ENCODE measurements around the gene GALNT2. TPM values are rescaled to one million over a fixed set of nuclear protein-coding genes. Genes with fewer than 3 reads are reported as not detected.

GALNT2 gene
- total and polyA plus RNA-seq, 2 experiments from 2014 or later: 17.8 to 48.3 TPM

GRCh38 chr1:230070321-230071208 is 3.5 kb downstream of the GALNT2 start:
- Histone ChIP-seq H3K79me2 (replicated peaks; ENCODE audit: insufficient read depth) (peaks cover 76% of the 10 kb centered on the region), H3K27ac (ENCODE audit: low read depth) (no peak overlapping the region), H3K4me1 (ENCODE audit: insufficient read depth) (peaks cover 22% of the 10 kb centered on the region), H4K20me1 (replicated peaks; ENCODE audit: insufficient read depth) (peaks cover 21% of the 10 kb centered on the region), H3K36me3 (ENCODE audit: insufficient read depth) (no peaks in the 10 kb centered on the region), H3F3A (replicated peaks; ENCODE audit: low read depth) (no peaks in the 10 kb centered on the region), H3K9me2 (ENCODE audit: insufficient read depth) (no peaks in the 10 kb centered on the region), H3K4me2 (no peak overlapping the region), H3K4me3 (no peak overlapping the region), H2AFZ (no peak overlapping the region), H3K27me3 (ENCODE audit: insufficient read depth) (peaks cover 18% of the 10 kb centered on the region)
- no peaks in the 10 kb centered on the region; the same call in 2 of the 3 replicates for H3K9me3 Mint-ChIP-seq
- H3K36me3 Mint-ChIP-seq (ENCODE audit: low read depth): no peaks in the 10 kb centered on the region; the same call in 2 of the 3 replicates
- H3K27ac Mint-ChIP-seq: no peak overlapping the region
- no peak for TF ChIP-seq ZNF114 (CRISPR knock-in tag; IDR thresholded peaks at IDR 0.05)
- TF ChIP-seq CTCF (conservative IDR thresholded peaks at IDR 0.05; ENCODE audit: low read depth in 2 of 2): no peak
- TF ChIP-seq POLR2AphosphoS5 (IDR thresholded peaks at IDR 0.05; ENCODE audit: low read depth): no peak
- TF ChIP-seq ZNF462 (CRISPR knock-in tag; IDR thresholded peaks at IDR 0.05): no peak
- no peak for TF ChIP-seq REST (IDR thresholded peaks at IDR 0.05; ENCODE audit: unreplicated experiment)
- TF ChIP-seq CREB1 (CRISPR knock-in tag; IDR thresholded peaks at IDR 0.05; ENCODE audit: low read depth): no peak
- no peak for TF ChIP-seq ZNF331 (CRISPR knock-in tag; IDR thresholded peaks at IDR 0.05; ENCODE audit: low read depth)
- TF ChIP-seq STAT1 (IDR thresholded peaks at IDR 0.05; ENCODE audit: unreplicated experiment): no peak
- no peak for TF ChIP-seq EZH2phosphoT487 (IDR thresholded peaks at IDR 0.05; ENCODE audit: unreplicated experiment)
- no peak for TF ChIP-seq EZH2 (IDR thresholded peaks at IDR 0.05; ENCODE audit: low read depth, unreplicated experiment)
- no peak for TF ChIP-seq JUNB (IDR thresholded peaks at IDR 0.05; ENCODE audit: unreplicated experiment)
- TF ChIP-seq ETS1 (IDR thresholded peaks at IDR 0.05): no peak
- no peak for TF ChIP-seq NANOG (IDR thresholded peaks at IDR 0.05; ENCODE audit: borderline replicate concordance)
- H3K27me3 Mint-ChIP-seq (ENCODE audit: insufficient read depth, low read depth, poor library complexity): peaks cover 13% of the 10 kb centered on the region
- no peak for DNase-seq (ENCODE audit: low spot score)
- ATAC-seq: no peak
- H3K4me3 Mint-ChIP-seq: no peak overlapping the region
- peaks cover 56% of the 10 kb centered on the region for H3K4me1 Mint-ChIP-seq

Data from GM23338 (cell line).